NB4 (cell line): ENCODE results near the gene CARMIL1.

ENCODE experiments used
- POLR2A ChIP-seq: IDR thresholded peaks from 2 replicates; pipeline ENCODE4 v1.6.1; 2011; ENCODE audit warnings: mild to moderate bottlenecking; ENCODE audit not compliant: insufficient read length; ENCODE audit errors: extremely low read depth
- TF ChIP-seq, protein P1 (sequence below): IDR thresholded peaks from one replicate; pipeline ENCODE4 v1.5.1; 2012; ENCODE audit warnings: low read depth, low read length
- TF ChIP-seq, protein P2 (sequence below): IDR thresholded peaks from 2 replicates; pipeline ENCODE4 v1.6.1; 2011; ENCODE audit warnings: low read depth, low read length

DNA sequence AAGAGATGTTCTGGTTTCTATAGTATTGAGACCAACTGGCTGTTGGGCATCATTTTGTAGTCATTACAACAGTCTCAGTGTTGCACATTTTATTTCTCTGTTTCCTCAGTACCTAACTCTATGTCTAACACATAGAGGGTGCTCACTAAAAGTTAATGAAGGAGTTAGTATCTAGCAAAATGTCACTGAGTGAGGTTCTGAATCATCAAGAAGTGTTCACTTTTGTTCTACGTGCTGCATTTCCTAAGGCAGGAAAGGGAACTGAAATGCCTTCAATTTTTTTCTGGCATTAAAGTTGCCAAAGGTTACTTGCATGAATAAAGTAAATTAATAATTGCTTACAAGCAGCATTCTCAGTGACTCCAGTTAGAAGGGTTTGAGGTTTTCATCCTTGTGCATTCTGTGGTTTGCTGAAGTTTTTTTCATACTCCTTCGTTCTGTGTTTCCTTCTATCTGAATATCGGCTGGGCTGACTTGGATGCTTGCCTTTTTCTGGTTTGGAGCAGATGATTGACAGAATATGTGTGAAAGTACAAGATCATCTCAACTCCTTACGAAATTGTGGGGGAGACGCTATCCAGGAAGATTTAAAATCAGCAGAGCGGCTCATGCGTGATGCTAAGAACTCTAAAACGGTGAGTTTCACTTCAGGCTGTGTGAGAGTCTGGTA lies 258.3 kb downstream of the CARMIL1 start:
- TF ChIP-seq, protein P1, sequence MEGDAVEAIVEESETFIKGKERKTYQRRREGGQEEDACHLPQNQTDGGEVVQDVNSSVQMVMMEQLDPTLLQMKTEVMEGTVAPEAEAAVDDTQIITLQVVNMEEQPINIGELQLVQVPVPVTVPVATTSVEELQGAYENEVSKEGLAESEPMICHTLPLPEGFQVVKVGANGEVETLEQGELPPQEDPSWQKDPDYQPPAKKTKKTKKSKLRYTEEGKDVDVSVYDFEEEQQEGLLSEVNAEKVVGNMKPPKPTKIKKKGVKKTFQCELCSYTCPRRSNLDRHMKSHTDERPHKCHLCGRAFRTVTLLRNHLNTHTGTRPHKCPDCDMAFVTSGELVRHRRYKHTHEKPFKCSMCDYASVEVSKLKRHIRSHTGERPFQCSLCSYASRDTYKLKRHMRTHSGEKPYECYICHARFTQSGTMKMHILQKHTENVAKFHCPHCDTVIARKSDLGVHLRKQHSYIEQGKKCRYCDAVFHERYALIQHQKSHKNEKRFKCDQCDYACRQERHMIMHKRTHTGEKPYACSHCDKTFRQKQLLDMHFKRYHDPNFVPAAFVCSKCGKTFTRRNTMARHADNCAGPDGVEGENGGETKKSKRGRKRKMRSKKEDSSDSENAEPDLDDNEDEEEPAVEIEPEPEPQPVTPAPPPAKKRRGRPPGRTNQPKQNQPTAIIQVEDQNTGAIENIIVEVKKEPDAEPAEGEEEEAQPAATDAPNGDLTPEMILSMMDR: no peak
- no peak for TF ChIP-seq POLR2A
- TF ChIP-seq, protein P2, sequence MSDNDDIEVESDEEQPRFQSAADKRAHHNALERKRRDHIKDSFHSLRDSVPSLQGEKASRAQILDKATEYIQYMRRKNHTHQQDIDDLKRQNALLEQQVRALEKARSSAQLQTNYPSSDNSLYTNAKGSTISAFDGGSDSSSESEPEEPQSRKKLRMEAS: no peak
